Germinal center (tissue), 1 donor: ENCODE measurements around the gene DNAH7.

Source experiments
- DNase-seq: peaks from one replicate; pipeline ENCODE4 v3.0.0; 2012; ENCODE audit warnings: mixed read lengths, low spot score

Gene DNAH7

GRCh38 chr2:195808189-195808588 is 260.4 kb downstream of the DNAH7 start:
- DNase-seq, result no peak

- no peak for DNase-seq
These were observed 263.2 kb downstream of the DNAH7 start for GRCh38 chr2:195805283-195805976.

GRCh38 chr2:195795879-195796278 is 272.8 kb downstream of the DNAH7 start:
- no peak for DNase-seq

- DNase-seq, result no peak
These were observed 274.8 kb downstream of the DNAH7 start for GRCh38 chr2:195793881-195794280.

- DNase-seq, result no peak
These were observed 286.5 kb downstream of the DNAH7 start for GRCh38 chr2:195782156-195782555.

- no peak for DNase-seq
These were observed 289.1 kb downstream of the DNAH7 start for GRCh38 chr2:195779491-195779890.

GRCh38 chr2:195769975-195770374 is 298.7 kb downstream of the DNAH7 start:
- no peak for DNase-seq

GRCh38 chr2:195768431-195768830 is 300.2 kb downstream of the DNAH7 start:
- DNase-seq, result no peak

GRCh38 chr2:195766691-195767090 is 301.9 kb downstream of the DNAH7 start:
- no peak for DNase-seq

GRCh38 chr2:195763866-195764265 is 304.8 kb downstream of the DNAH7 start:
- no peak for DNase-seq

GRCh38 chr2:195759877-195760276 is 308.8 kb downstream of the DNAH7 start:
- no peak for DNase-seq

- DNase-seq, result no peak
These were observed 309.8 kb downstream of the DNAH7 start for GRCh38 chr2:195758846-195759245.

- DNase-seq, result no peak
These were observed 312.3 kb downstream of the DNAH7 start for GRCh38 chr2:195756218-195756942.

GRCh38 chr2:195741191-195741590 is 327.4 kb downstream of the DNAH7 start:
- DNase-seq, result no peak

GRCh38 chr2:195737511-195738325 is 330.9 kb downstream of the DNAH7 start:
- no peak for DNase-seq

GRCh38 chr2:195735347-195735746 is 333.3 kb downstream of the DNAH7 start:
- DNase-seq, result no peak

- DNase-seq, result no peak
These were observed 333.7 kb downstream of the DNAH7 start for GRCh38 chr2:195734931-195735330.

- no peak for DNase-seq
These were observed 334.2 kb downstream of the DNAH7 start for GRCh38 chr2:195734395-195734794.

- DNase-seq, result no peak
These were observed 334.8 kb downstream of the DNAH7 start for GRCh38 chr2:195733831-195734230.

GRCh38 chr2:195732574-195732973 is 336.1 kb downstream of the DNAH7 start:
- DNase-seq, result no peak

- DNase-seq, result no peak
These were observed 337.7 kb downstream of the DNAH7 start for GRCh38 chr2:195730912-195731311.

GRCh38 chr2:195727106-195727505 is 341.5 kb downstream of the DNAH7 start:
- DNase-seq, result no peak

GRCh38 chr2:195722075-195722474 is 346.6 kb downstream of the DNAH7 start:
- no peak for DNase-seq
